ENCODE data around the gene ACMSD.
"Not testable (repeated sequence)": the region's sequence is repeated elsewhere in the genome, so short reads cannot be mapped to it uniquely, and the experiment has no call there.

The ACMSD gene

DNA sequence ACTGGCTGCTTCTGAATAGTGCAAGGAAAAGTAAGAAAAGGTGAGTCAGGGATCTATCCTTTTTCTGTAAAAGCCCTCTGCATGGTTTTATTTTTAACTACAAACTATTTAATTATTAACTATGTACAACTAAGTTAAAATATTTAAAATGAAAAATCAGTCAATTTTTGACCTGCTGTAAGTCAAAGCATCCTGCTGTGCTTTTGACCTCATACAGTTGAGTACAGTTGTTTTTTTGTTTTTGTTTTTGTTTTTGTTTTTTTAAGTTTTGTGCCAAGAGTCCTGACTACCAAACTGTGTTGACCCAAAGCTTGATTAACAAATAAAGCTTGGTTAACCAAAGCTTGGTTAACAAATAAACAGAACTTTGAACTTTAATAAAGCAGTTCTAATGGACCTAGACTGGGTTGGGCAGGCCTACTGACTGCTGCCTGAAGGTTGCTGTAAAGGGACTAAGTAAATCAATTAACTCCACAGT, at the start of gene ACMSD:
Gene ACMSD (plus strand): TSS at position 474 of the 478 bp plus-strand sequence. CDS start 67 bp downstream, outside the sequence.
- DNase-seq: no peak

GRCh38 chr2:134790487-134790886, 47.9 kb upstream of the ACMSD start:
- no peak for DNase-seq

DNA sequence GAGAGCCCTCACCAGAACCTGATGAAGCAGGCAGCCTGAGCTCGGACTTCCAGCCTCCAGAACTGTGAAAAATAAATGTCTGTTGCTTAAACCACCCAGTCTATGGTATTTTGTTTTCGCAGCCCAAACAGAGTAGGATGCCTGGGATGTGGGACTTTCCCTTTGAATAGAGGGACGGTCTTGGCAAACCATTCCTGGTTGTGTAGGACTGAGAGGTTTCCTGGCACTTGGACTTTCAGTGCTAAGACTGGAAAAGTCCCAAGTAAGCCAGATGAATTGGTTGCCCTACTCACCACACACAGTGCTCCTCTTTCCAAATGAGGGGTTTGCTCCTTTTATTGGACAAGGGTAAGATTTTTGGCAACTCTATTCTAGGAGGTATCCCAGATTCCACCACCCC, 46.8 kb upstream of the ACMSD start:
- DNase-seq: no peak

DNA sequence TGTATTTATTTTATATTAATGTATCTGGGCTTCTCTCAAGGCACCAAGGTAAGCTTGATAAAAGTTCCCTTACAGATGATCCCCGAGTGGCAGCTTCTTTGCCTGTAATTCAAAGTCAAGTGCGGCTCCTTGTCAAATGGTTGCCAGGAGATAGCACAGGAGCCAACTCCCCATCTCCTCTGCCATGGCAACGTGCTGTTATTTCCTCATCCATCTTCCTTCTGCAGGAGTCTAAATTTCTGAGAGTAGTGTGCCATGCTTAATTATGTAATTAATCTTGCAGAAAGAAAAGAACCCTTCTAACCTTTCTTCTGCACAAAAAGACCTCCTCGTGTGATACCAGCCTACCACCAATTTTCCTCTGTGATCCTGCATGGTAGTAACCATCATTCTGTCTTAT, 46.2 kb upstream of the ACMSD start:
- no peak for DNase-seq

- DNase-seq: no peak
Observed at GRCh38 chr2:134795765-134796164, 42.7 kb upstream of the ACMSD start.

DNA sequence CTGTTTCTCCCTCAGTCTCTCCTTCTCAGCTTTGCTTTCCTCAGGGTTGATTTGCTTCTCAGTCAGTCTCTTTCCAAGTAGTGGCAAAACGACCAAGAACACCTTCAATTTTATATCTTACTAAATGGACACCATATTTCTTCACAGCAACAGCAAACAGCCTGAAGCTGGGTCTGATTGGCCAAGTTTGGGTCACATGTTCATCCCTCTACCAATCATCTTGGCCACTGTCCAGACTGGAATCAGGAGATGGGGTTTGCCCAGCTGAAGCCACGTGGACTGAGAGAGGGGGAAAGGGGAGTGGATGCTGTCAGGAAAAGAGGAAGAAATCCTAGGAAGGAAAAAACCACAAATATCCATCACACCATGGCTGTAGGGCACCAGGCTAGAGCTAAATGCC, 42.0 kb upstream of the ACMSD start:
- DNase-seq: no peak

GRCh38 chr2:134799936-134800335, 38.5 kb upstream of the ACMSD start:
- DNase-seq: no peak

DNA sequence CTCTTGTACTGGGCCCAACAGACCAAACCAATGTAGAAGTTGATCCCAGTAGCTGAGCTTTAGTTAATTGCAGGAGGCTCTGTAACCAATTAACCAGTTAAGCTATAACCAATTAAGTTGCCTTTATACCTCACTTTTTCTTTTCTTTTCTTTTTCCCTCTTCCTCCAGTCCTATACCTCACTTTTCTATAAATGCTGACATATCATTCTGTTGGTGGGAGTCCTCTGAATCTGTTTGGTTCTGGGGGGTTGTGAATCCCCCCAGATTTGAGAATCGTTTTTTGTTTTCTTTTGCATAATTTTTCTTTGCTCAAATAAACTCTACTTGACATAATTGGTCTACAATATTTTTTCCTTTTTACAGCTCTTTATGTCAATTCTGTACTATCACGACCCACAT, 38.1 kb upstream of the ACMSD start:
- DNase-seq: no peak

DNA sequence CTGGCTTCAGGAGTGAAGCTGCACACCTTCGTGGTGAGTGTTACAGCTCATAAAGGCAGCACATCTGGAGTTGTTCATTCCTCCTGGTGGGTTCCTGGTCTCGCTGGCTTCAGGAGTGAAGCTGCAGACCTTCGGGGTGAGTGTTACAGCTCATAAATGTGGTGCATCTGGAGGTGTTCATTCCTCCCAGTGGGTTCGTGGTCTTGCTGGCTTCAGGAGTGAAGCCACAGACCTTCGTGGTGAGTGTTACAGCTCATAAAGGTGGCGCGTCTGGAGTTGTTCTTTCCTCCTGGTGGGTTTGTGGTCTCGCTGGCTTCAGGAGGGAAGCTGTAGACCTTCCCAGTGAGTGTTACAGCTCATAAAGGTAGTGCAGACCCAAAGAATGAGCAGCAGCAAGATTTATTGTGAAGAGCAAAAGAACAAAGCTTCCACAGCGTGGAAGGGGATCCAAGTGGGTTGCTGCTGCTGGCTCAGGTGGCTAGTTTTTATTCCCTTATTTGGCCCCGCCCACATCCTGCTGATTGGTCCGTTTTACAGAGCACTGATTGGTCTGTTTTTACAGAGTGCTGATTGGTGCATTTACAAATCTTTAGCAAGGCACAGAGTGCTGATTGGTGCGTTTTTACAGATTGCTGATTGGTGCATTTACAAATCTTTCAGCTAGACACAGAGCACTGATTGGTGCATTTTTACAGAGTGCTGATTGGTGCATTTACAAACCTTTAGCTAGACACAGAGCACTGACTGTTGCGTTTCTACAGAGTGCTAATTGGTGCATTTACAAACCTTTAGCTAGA, 34.6 kb upstream of the ACMSD start:
- not testable (repeated sequence) for DNase-seq

GRCh38 chr2:134815741-134816140, 22.7 kb upstream of the ACMSD start:
- DNase-seq: no peak

- DNase-seq: no peak
Observed at GRCh38 chr2:134818321-134818720, 20.1 kb upstream of the ACMSD start.

DNA sequence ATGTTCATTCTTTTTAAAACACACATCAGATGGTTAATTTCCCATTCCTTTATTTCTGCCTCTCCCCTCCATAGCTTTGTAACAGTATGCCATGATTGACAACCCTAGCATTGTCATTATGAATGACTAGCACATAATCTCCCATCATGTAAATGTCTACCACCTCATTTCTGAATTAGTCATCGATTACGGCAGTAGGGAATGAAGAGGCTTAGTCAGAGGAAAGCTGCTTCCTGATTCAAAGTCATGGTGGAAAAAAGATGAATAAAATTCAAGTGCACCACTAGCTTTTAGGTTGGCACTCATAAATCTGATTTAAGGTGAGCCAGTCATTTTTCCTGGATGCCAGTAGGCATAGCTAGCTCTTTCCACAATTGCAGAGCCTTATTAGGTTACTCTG, 19.1 kb upstream of the ACMSD start:
- DNase-seq: no peak

DNA sequence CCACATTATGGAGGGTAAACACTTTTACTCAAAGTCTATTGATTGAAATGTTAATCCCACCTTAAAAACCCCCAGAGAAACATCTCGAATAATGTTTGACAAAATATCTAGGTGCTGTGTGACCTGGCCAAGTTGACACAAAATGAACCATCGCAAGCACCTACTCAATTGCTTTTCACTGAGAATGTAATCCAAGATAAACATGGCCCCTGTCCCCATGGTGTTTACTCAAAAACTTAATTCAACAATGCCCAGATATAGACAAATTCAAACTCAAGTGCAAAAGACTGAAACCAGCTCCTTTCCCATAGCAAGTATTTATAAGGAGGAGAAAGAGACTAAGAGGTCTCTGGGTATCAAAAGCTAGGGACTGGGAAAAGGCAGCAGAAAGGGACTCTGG, 15.0 kb upstream of the ACMSD start:
- DNase-seq: no peak

DNA sequence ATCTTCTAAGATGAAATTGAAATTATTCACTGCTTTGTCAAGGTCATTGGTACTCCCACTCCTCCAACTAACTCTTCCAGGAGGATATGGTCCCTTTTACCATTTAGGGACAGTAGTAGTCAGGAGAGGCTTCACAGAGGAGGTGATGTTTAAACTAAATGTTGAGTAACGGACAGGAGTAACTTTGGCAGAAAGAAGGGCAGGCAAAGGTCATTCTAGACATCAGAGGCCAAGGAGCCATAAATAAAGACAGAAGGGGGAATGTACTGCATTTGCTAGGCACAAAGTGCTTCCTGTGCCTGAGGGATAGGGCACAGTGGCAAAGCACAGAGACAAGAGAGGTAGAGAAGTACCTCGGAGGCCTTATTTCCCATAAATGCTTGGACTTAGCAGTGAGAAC, 14.6 kb upstream of the ACMSD start:
- no peak for DNase-seq

GRCh38 chr2:134825716-134826115, 12.7 kb upstream of the ACMSD start:
- not testable (repeated sequence) for DNase-seq

DNA sequence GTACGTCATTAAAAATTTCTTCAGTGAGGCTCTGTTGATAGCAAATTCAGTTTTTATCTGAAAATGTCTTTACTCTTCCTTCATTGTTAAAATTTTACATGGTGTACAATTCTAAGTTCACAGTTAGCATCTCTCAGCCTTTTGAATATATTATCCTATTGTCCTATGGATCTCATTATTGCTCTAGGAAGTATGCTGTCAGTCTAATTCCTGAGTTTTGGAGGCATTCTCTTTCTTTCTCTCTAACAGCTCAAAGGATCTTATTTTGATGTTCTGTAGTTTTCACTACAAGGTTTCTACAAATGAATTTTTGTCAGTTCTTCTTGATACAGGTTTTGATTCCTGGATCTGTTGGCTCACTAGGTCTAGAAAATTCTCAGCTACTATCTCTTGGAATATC, 2.9 kb upstream of the ACMSD start:
- no peak for DNase-seq

- DNase-seq: no peak
Observed at GRCh38 chr2:134836986-134837385, 1.4 kb upstream of the ACMSD start.

- no peak for DNase-seq
Observed at GRCh38 chr2:134839649-134840048, 1.2 kb downstream of the ACMSD start.

DNA sequence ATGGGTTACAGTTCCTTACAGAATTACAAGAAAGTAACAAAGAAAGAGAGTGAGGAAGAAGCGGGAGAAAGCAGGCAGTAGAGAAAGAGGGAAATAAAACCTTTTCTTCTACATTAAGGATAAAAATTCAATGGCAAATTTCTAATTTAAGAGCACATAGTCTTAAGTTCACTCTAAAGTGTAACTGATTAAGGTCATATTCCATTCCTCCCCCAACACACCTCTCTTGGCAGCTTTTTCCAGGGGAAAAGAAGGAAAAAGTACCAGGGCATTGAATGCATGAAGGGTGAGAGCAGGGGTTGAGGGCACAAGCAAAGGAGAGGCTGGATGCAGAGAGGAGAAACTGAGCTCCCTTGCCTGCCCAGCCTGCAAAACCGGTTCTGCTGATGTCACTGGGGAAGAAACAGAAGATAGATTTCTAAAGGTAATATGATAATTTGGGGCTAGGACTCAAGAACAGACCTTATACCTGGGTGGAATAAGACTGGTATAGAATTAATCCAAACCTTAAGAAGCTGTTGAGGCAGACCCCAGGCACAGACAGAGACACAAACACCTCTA, 4.6 kb downstream of the ACMSD start:
- DNase-seq: no peak

GRCh38 chr2:134843968-134844367, 5.6 kb downstream of the ACMSD start:
- DNase-seq: no peak

DNA sequence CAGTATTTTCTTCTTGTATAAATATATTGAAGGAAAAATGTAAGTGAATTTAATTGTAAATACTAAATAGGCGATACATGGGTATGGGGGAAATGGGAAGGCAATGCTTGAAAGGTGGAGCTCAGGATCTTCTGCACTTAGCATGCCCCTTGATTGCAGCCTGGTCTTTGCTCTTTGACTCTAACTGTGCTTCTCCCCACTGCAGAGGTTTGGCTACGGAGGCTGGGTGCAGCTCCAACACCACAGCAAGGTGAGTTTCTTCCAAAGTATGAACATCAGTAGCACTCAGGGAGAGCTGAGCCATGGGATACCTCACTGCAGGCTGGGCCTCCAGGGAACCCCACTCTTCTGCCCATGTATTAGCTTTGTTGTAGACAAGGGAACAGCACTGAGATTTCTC, 6.6 kb downstream of the ACMSD start:
- no peak for DNase-seq

DNA sequence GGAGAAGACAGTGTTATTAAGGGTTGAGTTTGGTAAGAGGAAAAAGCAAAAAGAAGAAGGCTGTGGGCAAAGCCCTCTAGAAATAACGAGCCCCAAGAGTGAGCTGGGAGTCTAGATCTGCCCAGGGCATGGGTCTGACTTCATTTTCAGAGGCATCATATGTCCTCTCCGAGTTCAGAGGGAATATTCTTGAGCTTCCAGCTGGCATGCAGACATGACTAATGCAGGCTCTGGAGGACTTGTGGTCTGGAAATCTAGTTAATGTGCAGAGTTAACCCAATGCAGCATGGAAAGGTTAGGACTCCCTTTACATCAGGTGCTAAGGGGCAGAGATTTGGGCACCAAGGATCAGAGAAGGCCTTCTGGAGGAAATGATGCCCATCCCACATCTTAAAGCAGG, 7.3 kb downstream of the ACMSD start:
- no peak for DNase-seq

GRCh38 chr2:134846213-134846612, 7.8 kb downstream of the ACMSD start:
- no peak for DNase-seq

DNA sequence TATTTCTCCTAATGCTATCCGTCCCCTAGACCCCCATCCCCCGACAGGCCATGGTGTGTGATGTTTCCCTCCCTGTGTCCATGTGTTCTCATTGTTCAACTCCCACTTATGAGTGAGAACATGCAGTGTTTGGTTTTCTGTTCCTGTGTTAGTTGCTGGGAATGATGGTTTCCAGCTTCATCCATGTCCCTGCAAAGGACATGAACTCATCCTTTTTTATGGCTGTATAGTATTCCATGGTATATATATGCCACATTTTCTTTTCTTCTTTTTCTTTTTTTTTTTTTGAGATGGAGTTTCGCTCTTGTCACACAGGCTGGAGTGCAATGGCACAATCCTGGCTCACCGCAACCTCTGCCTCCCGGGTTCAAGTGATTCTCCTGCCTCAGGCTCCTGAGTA, 9.2 kb downstream of the ACMSD start:
- not testable (repeated sequence) for DNase-seq

GRCh38 chr2:134852518-134852917, 14.1 kb downstream of the ACMSD start:
- DNase-seq: no peak

Measured in CD4-positive, alpha-beta T cell treated with Interferon alpha-2 for 1 hour (primary cell).